ENCODE results near the gene SYT7. TPM values are rescaled to one million over a fixed set of nuclear protein-coding genes. Genes with fewer than 3 reads are reported as not detected.

Gene SYT7
- 5.5 and 22.7 TPM in 2 replicates for total RNA-seq

GRCh38 chr11:61581030-61581928, at the start of gene SYT7:
Gene SYT7, minus strand, starts transcription at chr11:61581076. Its CDS starts 256 bp downstream, at chr11:61580820.

GRCh38 chr11:61507962-61508861, 72.7 kb downstream of the SYT7 start, which contains the start of gene LRRC10B:
Gene LRRC10B, plus strand, starts transcription at chr11:61508749. Its CDS starts 250 bp downstream, at chr11:61508999.

Other genes starting within 250 kb of the SYT7 start
- 338 and 459 TPM in 2 replicates for gene DDB1, start 248.0 kb downstream of the SYT7 start, total RNA-seq
- gene TKFC, start 247.8 kb downstream of the SYT7 start, total RNA-seq, result 20.1 and 20.5 TPM in 2 replicates
- 47.0 and 86.6 TPM in 2 replicates for gene CYB561A3, start 219.2 kb downstream of the SYT7 start, total RNA-seq
- gene TMEM138, start 218.7 kb downstream of the SYT7 start, total RNA-seq, result 11.2 and 16.7 TPM in 2 replicates
- gene TMEM216, start 188.5 kb downstream of the SYT7 start, total RNA-seq, result 6.6 and 11.4 TPM in 2 replicates
- gene CPSF7, start 151.1 kb downstream of the SYT7 start, total RNA-seq, result 9.1 and 12.2 TPM in 2 replicates
- 33.8 and 42.6 TPM in 2 replicates for gene SDHAF2, start 151.0 kb downstream of the SYT7 start, total RNA-seq
- gene LRRC10B, start 72.3 kb downstream of the SYT7 start, total RNA-seq, result not detected in 2 replicates
- 1.9 and 2.7 TPM in 2 replicates for gene DAGLA, start 99.3 kb upstream of the SYT7 start, total RNA-seq
- gene MYRF, start 171.6 kb upstream of the SYT7 start, total RNA-seq, result 0.09 and 0.16 TPM in 2 replicates
- gene TMEM258, start 211.5 kb upstream of the SYT7 start, total RNA-seq, result 164 and 273 TPM in 2 replicates
- 3.4 and 7.3 TPM in 2 replicates for gene FEN1, start 211.8 kb upstream of the SYT7 start, total RNA-seq
- 60.7 and 86.4 TPM in 2 replicates for gene FADS1, start 235.9 kb upstream of the SYT7 start, total RNA-seq
- gene FADS2, start 247.2 kb upstream of the SYT7 start, total RNA-seq, result 160 and 190 TPM in 2 replicates

All from bronchial smooth muscle cell (primary cell).